SKM-1 (cell line): ENCODE measurements around the gene MMP1.

Source experiments
- DNase-seq: peaks from one replicate; lab custom pipeline; 2025; ENCODE audit not compliant: unreplicated experiment; lab: John Stamatoyannopoulos, UW

Gene MMP1

GRCh38 chr11:102807921-102808320 is 10.0 kb upstream of the MMP1 start:
- DNase-seq = no peak

GRCh38 chr11:102806296-102806695 is 8.3 kb upstream of the MMP1 start:
- no peak for DNase-seq

GRCh38 chr11:102802341-102802740 is 4.4 kb upstream of the MMP1 start:
- no peak for DNase-seq

GRCh38 chr11:102800767-102801166 is 2.8 kb upstream of the MMP1 start:
- no peak for DNase-seq

- DNase-seq = no peak
These were observed 1.9 kb upstream of the MMP1 start for GRCh38 chr11:102799681-102800340.

- no peak for DNase-seq
These were observed 3.6 kb downstream of the MMP1 start for GRCh38 chr11:102794382-102794781.

- no peak for DNase-seq
These were observed 4.2 kb downstream of the MMP1 start for GRCh38 chr11:102793677-102794290.

GRCh38 chr11:102792604-102793003 is 5.4 kb downstream of the MMP1 start:
- no peak for DNase-seq

GRCh38 chr11:102791271-102792036 is 6.5 kb downstream of the MMP1 start:
- DNase-seq = no peak

- DNase-seq = no peak
These were observed 9.5 kb downstream of the MMP1 start for GRCh38 chr11:102788334-102788995.

- DNase-seq = no peak
These were observed 13.6 kb downstream of the MMP1 start for GRCh38 chr11:102784380-102784779.

- DNase-seq = no peak
These were observed 14.2 kb downstream of the MMP1 start for GRCh38 chr11:102783720-102784119.

- no peak for DNase-seq
These were observed 14.9 kb downstream of the MMP1 start for GRCh38 chr11:102783016-102783415.

GRCh38 chr11:102781676-102782075 is 16.3 kb downstream of the MMP1 start:
- DNase-seq = no peak

GRCh38 chr11:102780491-102780918 is 17.5 kb downstream of the MMP1 start, which contains the start of gene MMP10:
Gene MMP10 (minus strand): TSS chr11:102780628. CDS start chr11:102780591, 37 bp downstream.
- DNase-seq = no peak

GRCh38 chr11:102776454-102776853 is 21.5 kb downstream of the MMP1 start:
- DNase-seq = no peak

- DNase-seq = no peak
These were observed 24.6 kb downstream of the MMP1 start for GRCh38 chr11:102773386-102773785.

GRCh38 chr11:102771351-102771750 is 26.6 kb downstream of the MMP1 start:
- no peak for DNase-seq

GRCh38 chr11:102770191-102770590 is 27.8 kb downstream of the MMP1 start:
- DNase-seq = no peak

GRCh38 chr11:102767800-102768199 is 30.2 kb downstream of the MMP1 start:
- DNase-seq = no peak

- DNase-seq = no peak
These were observed 34.5 kb downstream of the MMP1 start for GRCh38 chr11:102763440-102763839.
